GM21737 (cell line): ENCODE data around the gene RAPGEF5.

ENCODE experiments used
- ATAC-seq: cut with Tn5 transposase; IDR thresholded peaks from one replicate; pipeline ENCODE4 v1.9.1; 2021; ENCODE audit warnings: mild to moderate bottlenecking, moderate library complexity; ENCODE audit not compliant: unreplicated experiment

Gene RAPGEF5, protein sequence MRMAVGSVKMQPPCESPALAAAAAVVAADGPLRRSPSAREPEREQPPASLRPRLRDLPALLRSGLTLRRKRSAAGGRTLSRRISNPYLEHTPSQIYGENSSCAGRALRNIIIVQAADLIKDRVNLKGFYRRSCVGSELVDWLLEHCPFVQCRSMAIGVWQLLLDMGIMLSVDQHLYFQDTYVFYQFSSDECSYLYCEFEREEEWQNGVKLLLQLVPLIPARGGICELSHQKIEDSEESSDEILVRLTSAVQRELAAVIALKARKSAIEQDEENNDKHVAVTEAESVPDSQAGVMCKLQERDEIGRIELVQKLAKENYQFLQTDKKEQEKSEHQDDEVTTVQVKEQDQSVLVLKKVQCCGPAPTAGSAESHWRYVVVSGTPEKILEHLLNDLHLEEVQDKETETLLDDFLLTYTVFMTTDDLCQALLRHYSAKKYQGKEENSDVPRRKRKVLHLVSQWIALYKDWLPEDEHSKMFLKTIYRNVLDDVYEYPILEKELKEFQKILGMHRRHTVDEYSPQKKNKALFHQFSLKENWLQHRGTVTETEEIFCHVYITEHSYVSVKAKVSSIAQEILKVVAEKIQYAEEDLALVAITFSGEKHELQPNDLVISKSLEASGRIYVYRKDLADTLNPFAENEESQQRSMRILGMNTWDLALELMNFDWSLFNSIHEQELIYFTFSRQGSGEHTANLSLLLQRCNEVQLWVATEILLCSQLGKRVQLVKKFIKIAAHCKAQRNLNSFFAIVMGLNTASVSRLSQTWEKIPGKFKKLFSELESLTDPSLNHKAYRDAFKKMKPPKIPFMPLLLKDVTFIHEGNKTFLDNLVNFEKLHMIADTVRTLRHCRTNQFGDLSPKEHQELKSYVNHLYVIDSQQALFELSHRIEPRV

DNA sequence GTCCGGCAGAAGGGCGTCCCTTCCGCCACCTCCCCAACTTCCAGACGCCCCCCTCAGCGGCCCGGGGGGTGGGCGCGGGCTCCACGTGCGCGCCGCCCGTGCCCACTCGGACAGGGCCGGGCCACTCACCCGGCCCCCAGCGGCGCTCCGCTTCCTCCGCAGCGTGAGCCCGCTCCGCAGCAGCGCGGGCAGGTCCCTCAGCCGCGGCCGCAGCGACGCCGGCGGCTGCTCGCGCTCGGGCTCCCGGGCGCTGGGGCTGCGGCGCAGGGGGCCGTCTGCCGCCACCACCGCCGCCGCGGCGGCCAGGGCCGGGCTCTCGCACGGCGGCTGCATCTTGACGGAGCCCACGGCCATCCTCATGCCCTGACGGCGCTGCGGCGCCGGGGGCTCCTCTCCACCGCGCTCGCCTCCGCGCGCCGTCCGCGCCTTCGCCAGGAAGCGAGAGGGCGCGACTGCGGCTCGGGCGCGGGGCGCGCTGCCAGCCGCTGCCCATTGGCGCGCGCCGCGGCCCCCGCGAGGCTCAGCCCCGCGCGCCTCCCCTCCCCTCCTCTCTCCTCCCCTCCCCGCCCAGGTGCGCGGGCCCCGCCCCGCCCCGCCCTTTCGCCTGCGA, at the start of gene RAPGEF5:
Gene RAPGEF5 (minus strand): TSS at position 454 of the 610 bp plus-strand sequence. CDS start 94 bp downstream, at position 360.
- ATAC-seq: peak; percentile 58

DNA sequence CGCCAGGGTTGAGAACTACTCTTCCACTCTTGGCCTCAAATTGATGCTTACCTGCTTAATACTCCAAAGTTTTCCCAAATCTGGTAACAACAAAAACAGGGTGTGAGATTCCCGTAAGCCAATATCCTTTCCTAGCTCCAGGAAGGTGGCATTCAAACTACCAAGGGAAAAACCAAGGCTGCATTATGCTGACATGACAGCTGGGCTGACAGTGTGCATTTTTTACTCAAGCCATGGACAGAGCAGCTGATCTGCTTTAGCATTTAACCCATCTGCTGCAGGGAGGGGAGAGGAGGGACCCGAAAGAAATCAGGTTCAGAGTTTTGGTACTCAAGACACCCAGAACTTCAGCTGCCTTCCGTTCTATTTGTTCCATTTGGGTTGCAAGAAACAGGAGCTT, 49.8 kb upstream of the RAPGEF5 start:
- no peak for ATAC-seq

DNA sequence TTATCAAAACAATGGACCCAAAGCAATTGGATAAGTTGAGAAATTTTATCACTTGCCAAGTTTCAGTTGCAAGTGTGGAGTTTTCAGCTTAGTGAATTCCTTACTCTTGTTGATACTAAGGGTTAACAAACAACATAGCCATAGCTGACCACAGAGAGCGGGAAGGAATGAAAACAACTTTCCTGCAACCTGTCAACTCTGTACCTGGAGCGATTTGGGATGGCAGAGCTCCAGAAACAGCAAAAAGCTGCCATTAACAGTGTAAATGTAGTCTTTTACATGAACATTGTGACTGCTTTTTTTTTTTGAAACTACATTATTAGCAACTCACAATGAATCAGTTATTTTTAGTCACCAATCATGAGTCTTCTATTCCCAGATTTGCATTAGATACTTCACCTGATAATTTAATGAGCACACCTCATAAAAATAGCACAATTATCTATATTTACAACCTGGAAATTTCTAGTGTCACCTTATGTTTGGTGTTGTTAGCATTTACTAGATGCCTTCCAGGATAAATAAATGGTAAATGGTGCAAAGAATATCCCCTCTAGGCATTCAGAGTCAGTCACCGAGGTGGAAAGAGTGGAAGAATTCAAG, 47.6 kb upstream of the RAPGEF5 start:
- no peak for ATAC-seq

DNA sequence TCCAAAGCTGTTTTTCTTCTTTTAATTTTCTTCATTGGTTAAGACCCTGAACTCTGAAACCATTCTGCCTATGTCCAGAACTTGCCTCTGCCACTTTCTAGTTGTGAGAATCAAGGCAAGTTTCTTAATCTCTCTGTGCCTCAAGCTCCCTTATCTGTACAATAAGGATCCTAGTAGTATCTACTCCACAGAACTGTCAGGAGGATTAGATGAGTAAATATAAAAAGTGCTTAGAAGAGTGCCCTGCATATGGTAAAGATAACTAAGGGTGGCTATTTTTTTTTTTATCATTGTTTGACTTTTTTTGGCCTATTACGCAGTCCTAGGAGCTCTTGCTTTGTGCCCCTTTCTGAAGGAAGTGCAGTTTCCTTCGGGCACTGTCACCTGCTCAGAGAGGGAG, 46.4 kb upstream of the RAPGEF5 start:
- no peak for ATAC-seq

DNA sequence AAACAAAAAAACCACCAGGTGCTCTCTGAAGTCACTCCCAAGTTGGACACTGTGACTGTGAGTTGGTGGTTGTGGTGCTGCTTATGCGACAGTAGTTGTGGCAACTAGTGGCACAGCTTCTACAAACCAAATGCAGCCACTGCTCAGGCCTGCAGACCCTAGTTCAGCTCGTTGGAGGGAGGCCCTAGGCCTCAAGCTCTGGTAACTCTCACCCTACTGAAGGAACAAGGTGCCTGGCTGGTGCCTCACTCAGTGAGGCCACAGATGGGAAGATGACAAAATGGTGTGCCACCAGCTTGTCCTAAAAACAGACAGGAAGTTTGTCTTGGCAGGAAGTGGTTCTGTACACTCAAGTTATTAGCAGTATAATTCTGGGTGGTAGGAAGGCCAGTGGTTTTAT, 45.3 kb upstream of the RAPGEF5 start:
- ATAC-seq: no peak

DNA sequence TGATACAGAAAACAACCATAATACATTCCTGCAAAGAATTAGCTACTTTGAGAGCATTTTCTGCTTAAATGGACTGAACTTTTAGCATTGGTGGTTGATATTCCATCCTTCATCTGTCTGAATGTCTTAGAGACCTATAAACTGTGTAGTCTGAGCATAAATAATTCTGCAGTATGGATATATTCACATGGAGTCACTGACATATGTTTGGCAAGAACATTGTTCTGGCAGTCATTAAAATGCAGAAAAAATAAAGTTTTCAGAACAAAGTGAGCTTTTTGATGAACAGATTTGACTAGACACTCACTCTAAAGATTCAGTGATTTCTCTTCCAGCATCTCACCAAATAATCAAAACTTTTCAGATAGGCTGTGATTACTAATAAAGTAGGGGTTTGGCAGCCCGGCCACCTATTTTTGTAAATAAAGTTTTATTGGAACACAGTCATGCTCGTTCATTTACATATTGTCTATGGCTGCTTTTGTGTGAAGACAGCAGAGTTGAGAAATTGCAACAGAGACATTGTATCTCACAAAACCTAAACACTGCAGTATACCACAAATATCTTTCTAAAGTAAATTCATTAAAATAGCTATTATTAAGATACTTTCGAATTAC, 44.1 kb upstream of the RAPGEF5 start:
- no peak for ATAC-seq

DNA sequence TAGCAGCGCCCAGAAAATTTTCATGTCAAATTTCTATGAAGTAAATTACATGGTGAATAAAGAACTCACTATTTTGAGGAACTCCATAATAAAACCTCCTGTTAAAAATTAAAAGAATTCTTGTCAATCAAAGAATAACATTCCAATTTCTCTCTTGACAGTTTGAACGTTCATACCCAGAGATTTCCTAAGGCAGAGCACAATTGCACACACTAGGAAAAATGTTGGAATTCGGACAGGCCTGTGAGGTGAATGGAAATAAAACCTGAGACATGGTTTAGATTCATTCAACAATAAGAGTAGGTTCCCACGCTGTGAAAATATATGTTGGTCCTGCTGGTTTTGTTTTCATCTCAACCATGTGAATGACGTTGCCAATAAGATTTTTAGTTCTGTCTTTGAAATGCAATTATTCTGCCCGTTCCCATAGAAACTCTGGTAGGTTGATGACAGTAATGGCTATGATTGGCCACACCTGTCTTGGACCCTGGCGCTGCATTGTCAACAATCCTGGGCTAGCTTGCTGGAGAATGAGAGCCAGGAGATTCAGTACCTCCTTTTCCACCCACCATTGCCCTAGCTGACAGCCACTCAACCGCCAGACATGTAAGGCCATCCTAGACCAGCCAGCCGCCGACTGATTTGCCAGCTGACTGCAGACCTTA, 43.3 kb upstream of the RAPGEF5 start:
- ATAC-seq: no peak

DNA sequence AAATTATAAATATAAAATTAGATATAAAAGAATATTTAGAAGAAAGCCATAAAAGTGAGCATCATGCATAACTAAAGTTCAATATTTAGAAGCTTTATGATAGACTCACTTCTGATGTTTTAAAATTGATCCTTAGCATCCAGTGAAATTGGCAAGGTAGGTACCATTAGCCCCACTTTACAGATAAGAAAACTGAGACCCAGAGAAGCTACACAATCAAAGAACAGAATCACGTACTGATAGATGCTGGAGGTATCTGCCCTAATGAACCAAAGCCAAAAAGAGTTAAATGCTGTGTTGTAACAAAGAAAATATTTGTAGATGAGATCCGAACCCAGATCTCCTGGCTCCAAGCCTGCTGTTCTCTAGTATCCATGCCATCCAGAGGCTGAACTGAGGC, 42.6 kb upstream of the RAPGEF5 start:
- ATAC-seq: no peak

DNA sequence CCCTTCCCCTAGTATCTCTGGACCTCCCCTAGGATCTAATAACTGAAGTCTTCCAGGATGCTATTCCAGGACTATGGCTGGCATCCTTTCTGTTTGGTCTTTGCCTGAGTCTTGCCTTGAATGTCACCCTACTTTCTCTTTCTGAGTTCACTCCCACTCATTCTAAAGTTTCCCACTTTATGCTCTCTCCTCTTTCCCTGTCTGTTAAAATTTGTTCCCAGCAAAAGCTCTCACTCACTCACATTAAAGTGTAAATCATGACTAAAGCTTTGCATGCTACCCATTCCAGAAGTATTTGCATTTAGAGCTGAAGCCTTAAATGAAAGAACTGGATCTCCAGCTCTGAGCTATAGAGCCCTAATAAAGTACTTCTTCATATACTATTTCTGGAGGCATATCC, 42.1 kb upstream of the RAPGEF5 start:
- ATAC-seq: no peak

DNA sequence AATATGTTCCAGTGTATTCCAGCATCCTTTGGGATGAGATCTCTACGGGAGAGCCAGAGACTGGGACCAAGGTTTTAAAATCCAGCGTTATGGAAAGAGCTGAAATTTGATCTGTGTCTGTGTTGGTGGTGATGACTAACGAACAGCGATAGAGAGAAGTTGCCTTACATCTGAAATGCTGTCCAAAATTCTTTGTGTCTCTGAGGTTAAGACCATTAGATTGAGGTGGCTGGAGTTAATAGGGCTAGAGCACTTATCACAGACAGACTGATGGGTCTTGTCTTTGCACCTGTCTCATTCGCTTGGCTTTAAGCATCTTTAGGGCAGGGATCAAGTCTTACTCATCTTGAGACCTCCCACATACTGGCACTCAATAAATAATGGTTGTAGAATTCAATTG, 41.0 kb upstream of the RAPGEF5 start:
- no peak for ATAC-seq

DNA sequence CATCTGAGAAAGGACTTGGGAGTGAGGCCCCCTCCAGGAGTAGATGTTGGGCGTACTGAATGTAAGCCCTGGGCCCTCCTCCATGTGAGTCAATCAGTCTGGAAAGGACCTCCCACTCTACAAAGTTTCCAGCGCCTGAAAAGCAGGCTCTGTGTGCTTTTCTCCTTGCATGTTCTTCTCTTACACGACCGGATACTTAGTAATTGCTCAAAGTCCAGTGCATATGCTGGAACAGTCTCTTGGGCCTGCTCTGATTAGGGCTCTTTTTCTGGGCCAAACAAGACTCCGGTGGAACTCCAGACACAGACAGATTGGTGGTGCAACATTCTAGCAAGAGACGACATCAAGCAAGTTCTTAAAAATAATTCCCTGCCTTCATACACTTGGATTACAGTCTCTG, 38.3 kb upstream of the RAPGEF5 start:
- no peak for ATAC-seq

DNA sequence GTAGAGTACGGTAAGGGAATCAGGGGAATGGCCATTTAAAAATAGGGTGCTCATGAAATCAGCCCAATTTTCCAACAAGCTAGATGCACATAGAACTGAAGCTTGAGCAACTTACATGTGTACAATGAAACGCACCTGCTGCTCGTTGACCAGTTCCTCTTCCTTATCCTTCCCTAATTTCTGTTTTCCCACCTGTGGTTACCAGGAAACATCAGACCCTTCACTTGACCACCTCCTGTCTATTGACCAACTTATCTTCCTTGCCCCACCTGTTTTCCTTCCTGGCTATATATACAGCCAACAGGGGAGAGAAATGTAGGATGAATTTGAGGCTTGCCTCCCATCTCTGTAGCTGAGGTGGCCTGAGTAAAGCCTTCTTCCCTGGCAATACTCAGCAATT, 37.8 kb upstream of the RAPGEF5 start:
- ATAC-seq: no peak

DNA sequence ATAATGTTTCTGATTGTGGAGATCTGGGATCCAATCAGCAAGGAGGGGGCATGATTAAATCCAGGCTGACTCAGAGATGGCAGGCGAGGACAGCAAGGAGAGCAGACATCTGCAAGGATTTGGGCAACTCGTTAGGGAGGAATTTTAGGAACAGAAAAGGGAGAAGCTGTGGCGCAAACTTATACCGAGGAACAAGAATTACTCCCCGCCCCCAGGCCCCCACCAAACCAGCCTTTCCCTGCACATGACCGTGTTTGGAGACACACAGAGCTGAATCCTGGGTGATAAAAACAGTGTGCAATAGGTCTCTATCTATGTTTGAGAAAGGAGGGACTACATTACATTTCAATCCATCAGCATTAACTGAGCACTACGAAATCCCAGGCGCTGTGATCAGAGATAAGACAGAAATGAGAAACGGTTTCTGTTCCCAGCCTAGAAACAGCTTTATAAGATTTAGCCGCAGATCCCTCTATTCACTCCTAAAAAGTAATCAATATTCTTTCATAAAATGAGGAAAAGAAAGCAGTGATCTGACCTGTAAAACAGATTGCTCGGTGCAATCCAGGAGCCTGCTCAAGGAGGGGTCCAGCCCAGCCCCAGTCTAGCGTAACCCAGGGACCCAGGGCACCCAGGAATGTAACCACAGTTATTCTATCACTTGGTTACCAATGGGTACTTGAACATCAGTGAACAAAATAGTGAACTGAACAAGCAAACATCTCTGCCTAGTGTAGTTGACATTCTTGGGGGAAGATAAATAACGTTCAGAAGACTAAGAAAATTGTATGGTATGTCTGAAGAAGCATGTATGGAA, 37.2 kb upstream of the RAPGEF5 start:
- ATAC-seq: no peak

DNA sequence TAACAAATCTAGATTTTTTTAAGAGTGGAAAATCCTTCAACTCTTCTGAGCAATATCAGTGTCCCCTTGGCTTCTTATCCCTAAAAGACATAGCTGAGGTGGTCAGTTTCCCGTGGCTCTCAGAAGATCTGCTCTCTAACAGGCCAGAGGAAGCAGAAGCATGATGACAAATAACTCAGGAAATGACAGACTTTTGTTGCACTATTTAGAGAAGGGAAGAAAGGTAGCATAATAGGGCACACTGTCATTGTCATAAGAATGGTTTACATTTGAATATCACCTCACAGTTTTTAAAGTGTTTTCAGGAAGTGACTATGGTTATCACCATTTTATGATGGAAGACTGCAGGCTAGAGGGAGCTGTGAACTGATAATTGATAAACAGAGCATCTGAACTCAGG, 33.6 kb upstream of the RAPGEF5 start:
- ATAC-seq: no peak

DNA sequence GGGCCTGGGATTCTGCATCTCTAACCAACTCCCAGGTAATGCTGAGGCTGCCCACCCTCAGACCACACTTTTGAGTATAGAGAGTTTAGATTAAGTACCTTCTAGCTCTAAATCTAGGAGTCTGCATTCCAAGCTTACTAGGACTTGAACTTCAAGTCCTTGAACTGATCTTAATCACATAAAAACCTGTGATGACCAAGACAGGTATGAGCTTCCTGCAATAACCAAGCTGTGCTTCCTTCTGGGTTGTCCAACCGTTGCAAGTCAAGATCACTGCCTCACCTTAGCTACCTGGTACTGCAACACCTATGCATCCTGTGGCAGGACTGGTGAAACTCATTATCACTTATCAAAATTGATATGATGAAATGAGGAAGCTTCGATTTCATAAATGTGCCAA, 32.9 kb upstream of the RAPGEF5 start:
- ATAC-seq: no peak

DNA sequence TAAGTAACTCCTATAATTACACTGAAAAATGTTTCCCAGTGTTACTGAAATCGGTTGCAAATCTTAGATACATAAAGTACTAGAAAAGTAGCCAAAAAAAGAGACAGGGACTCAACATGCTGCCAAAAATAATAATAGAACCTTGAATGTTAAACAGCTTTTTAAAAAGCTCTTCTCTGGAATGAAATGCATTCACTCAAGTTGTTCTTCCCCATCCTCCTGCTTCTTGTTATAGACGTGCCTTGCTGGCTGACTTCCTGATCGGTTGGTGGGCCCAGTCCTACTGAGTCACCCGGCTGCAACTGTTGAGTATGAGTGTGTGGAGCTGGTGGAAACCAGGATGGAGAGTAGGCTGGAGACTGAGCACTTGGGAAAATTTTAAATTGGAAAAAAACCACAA, 30.6 kb upstream of the RAPGEF5 start:
- ATAC-seq: no peak

DNA sequence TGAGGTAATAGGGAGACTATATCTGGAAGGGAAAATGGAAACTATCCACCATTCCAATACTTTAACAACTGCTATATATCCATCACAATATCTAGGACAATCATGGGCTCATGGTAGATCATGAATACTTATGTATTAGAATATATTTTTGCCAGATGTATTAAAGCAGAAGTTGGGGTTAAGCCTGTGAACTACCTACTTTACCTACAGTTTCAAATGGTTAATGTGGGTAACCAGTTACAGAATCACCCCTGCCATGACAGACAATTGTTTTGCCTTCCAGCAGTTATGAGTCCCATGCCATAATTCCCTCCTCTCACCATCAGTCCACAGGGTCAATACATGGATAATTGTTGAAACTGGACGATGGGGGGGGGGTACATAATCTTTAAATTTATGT, 29.9 kb upstream of the RAPGEF5 start:
- no peak for ATAC-seq

DNA sequence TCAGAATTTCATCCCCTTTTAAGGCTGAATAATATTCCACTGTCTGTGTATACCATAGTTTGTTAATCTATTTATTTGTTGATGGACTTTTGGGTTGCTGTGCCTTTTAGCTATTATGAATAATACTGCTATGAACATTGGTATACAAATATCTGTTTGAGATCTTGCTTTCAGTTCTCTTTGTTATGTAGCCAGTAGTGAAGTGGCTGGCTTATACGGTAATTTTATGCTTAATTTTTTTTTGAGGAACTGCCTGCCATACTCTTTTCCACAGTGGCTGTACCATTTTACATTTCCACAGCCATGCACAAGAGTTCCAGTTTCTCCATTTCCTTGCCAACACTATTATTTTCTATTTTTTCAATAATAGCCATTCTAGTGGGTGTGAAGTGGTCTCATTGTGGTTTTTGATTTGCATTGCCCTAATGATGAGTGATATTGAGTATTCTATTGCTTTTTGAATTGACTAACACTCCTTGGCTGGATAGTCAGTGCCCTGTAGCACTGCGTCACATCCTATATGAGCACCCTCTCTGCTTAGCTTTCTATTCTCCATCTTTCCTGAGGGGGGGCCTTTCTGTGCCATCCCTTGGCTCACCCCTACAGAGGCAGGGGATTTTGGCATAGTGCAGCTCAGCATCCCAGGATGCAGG, 29.4 kb upstream of the RAPGEF5 start:
- no peak for ATAC-seq

DNA sequence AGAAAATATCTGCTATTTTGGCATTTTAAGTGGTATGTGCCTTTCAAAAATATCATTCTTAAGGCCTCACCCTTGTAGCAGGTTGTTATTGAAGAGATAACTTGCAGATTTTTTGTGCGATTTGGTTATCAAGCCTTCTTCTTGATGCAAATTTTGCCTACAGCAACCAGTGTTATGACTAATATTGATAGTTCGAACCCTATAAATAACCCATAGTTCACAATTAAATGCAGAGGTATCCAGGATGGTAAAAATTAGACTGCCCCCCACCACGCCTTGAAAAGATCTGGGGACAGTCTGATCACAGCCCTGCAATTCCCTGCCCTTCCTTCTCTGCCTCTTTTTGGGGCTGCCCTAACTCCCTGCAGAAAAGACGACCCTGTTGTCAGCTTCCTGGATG, 28.4 kb upstream of the RAPGEF5 start:
- ATAC-seq: no peak
